T47D (cell line): ENCODE measurements around the gene POTEB3.
"Not testable (repeated sequence)": the region's sequence is repeated elsewhere in the genome, so short reads cannot be mapped to it uniquely, and the experiment has no call there.

Experiments
- DNase-seq, 2 experiments: peaks; one replicate each; pipeline versions ENCODE4 v3.0.0 to v3.0.0-alpha.2; 2011 to 2012; ENCODE audit warnings: low read depth in 1 of 2, low spot score in 1 of 2
- in situ Hi-C: cut with HindIII; loops from 2 replicates; pipeline ENCODE4 v1.10.0; 2016; ENCODE audit warnings: low sequenced_read_pairs, low pct_unique_long_range_greater_than_20kb

POTEB3 gene

GRCh38 chr15:21440399-21440798 is at the start of gene POTEB3:
TSS of gene POTEB3 (minus strand) at chr15:21440499. CDS start at chr15:21440011, 488 bp downstream.
- in situ Hi-C loops, DNase-seq: not testable (repeated sequence)

GRCh38 chr15:21453683-21454082 is 13.4 kb upstream of the POTEB3 start:
- DNase-seq, in situ Hi-C loops: not testable (repeated sequence)

- in situ Hi-C loops, DNase-seq: not testable (repeated sequence)
These were observed 11.7 kb upstream of the POTEB3 start for GRCh38 chr15:21451920-21452563.

GRCh38 chr15:21451487-21451886 is 11.2 kb upstream of the POTEB3 start:
- DNase-seq, in situ Hi-C loops: not testable (repeated sequence)

- in situ Hi-C loops, DNase-seq: not testable (repeated sequence)
These were observed 32.9 kb downstream of the POTEB3 start for GRCh38 chr15:21407366-21407765.

- DNase-seq, in situ Hi-C loops: not testable (repeated sequence)
These were observed 38.8 kb downstream of the POTEB3 start for GRCh38 chr15:21401531-21401930.

- DNase-seq, in situ Hi-C loops: not testable (repeated sequence)
These were observed 41.2 kb downstream of the POTEB3 start for GRCh38 chr15:21399111-21399510.

- in situ Hi-C loops, DNase-seq: not testable (repeated sequence)
These were observed 41.8 kb downstream of the POTEB3 start for GRCh38 chr15:21398511-21398910.

GRCh38 chr15:21397656-21398055 is 42.6 kb downstream of the POTEB3 start:
- DNase-seq, in situ Hi-C loops: not testable (repeated sequence)

GRCh38 chr15:21397186-21397585 is 43.1 kb downstream of the POTEB3 start:
- DNase-seq, in situ Hi-C loops: not testable (repeated sequence)

- in situ Hi-C loops, DNase-seq: not testable (repeated sequence)
These were observed 54.3 kb downstream of the POTEB3 start for GRCh38 chr15:21385961-21386360.

GRCh38 chr15:21383866-21384485 is 56.3 kb downstream of the POTEB3 start:
- in situ Hi-C loops, DNase-seq: not testable (repeated sequence)

GRCh38 chr15:21373682-21374081 is 66.6 kb downstream of the POTEB3 start:
- DNase-seq, in situ Hi-C loops: not testable (repeated sequence)

- in situ Hi-C loops, DNase-seq: not testable (repeated sequence)
These were observed 71.1 kb downstream of the POTEB3 start for GRCh38 chr15:21369177-21369576.

GRCh38 chr15:21368625-21369024 is 71.7 kb downstream of the POTEB3 start:
- DNase-seq, in situ Hi-C loops: not testable (repeated sequence)
